ENCODE data around the gene KMT2C. TPM values are rescaled to one million over a fixed set of nuclear protein-coding genes. Genes with fewer than 3 reads are reported as not detected.

KMT2C gene
- total and polyA plus RNA-seq, 7 experiments from 2014 or later, result 17.0 to 152 (median 109) TPM

DNA sequence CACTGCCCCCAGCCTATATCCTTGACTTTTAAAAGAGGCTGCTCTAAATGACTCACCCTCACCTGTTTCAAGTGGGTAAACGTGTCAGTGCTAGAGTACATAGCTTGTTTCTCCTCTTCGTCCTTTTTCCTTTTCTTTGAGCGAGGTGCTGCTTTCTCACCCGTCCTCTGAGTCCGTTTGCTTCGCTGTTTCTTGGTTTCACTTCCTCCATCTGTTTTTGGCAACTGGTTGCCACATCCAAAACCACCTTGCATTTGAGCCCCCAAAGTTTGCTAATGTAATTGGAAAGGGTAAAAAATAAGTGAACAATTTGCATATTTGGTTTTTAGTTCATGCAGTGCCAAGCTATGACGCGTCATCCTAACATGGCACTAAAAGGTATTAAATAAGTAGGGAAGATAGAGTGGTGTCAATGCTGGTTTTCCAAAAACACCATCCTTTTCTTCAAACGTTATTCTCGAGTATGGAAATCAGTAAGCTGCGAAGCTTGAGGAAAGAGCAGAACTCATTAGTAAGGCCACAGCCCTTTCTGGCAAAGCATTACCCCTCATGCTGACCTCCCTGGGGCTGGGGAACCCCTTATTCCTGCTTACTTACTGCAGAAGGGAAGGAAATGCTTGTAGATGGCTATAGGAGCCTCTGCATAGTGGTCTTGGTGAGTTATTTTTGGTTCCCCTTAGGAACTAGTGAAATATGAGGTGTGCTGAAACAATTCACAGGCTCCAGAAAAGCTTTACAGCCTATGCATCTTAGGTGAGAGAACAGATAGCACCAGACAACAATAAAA, 276.8 kb downstream of the KMT2C start:
- DNase-seq (no peak), ATAC-seq (peak; percentile 54)
- peak overlapping the region; percentile 37 to 93 (median 84) for H3K27ac Mint-ChIP-seq
- Histone ChIP-seq H3K4me1 (ENCODE audit: control insufficient read depth in 2 of 2, insufficient read depth in 2 of 2, low read length in 2 of 2) (no peaks in the 10 kb centered on the region), H3K27me3 (ENCODE audit: control insufficient read depth in 2 of 2, insufficient read depth in 2 of 2, low read length in 2 of 2) (no peaks in the 10 kb centered on the region), H3K27ac (ENCODE audit: low read depth, low read length) (no peak overlapping the region), H3K9me3 (ENCODE audit: control insufficient read depth in 2 of 3, low read length in 3 of 3) (no peaks in the 10 kb centered on the region), H3K4me3 (ENCODE audit: low read length) (no peak overlapping the region), H3K36me3 (ENCODE audit: control insufficient read depth in 2 of 3, insufficient read depth in 3 of 3, low read length in 3 of 3) (peaks cover 0 to 71% (median 3%) of the 10 kb centered on the region in 3 experiments)
- no peaks in the 10 kb centered on the region for H3K27me3 Mint-ChIP-seq
- peaks cover 22 to 56% (median 36%) of the 10 kb centered on the region in 5 donors for H3K36me3 Mint-ChIP-seq
- no peaks in the 10 kb centered on the region for H3K9me3 Mint-ChIP-seq
- peaks cover 8 to 15% (median 12%) of the 10 kb centered on the region in 7 donors for H3K4me1 Mint-ChIP-seq
- ChIA-PET CTCF (interaction anchor here (1.6 kb wide), 1 partner anchor 15 kb away, joined by 3 read pairs; no protein-coding TSS in a partner anchor), POLR2A (interaction anchor here (2.8 kb wide), 1 partner anchor 14 kb away, joined by 12 read pairs; no protein-coding TSS in a partner anchor)
- intact Hi-C loops (cut with micrococcal nuclease), result loop anchor here in 1 of 2 donors (2.0 kb wide), 1 partner anchor 14 kb away; no protein-coding TSS in a partner anchor
- H3K4me3 Mint-ChIP-seq, result peak overlapping the region in 9 of 10 donors; percentile 26 to 58 (median 47)

DNA sequence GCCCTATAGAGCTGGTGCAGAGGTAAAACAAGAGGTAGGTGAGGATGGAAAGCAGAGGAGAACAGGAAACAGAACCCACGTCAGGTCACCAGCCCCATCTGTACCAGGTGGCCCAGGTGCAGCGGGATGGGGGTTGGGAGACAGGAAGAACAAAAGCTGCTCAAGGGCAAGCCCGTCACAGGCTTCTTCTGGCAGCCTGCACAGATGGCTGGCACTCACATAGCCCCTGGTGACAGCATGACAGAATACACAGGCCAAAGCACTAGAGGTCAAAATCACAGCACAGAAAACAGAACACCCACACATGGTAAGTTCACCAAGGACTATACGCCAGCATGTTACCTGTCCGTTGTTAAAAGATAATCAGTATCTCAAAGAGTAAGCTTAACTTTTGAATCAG, 283.5 kb downstream of the KMT2C start:
- Mint-ChIP-seq H3K4me1 (peaks cover 0 to 6% (median 3%) of the 10 kb centered on the region in 7 donors), H3K27ac (peak overlapping the region in 5 of 9 donors; percentile 6 to 58 (median 43)), H3K4me3 (peak overlapping the region in 1 of 10 donors; percentile 0), H3K27me3 (no peaks in the 10 kb centered on the region), H3K36me3 (peaks cover 16 to 62% (median 30%) of the 10 kb centered on the region in 5 donors), H3K9me3 (peaks cover 0 to 2% (median 0%) of the 10 kb centered on the region in 11 donors)
- CTCF ChIA-PET, result no interaction called here
- no peak for DNase-seq
- POLR2A ChIA-PET, result interaction anchor here (1.3 kb wide), 1 partner anchor 8 kb away, joined by 5 read pairs; no protein-coding TSS in a partner anchor
- H3K4me1 ChIP-seq (ENCODE audit: control insufficient read depth in 2 of 2, insufficient read depth in 2 of 2, low read length in 2 of 2), result no peaks in the 10 kb centered on the region
- no peak overlapping the region for H3K27ac ChIP-seq (ENCODE audit: low read depth, low read length)
- H3K27me3 ChIP-seq (ENCODE audit: control insufficient read depth in 2 of 2, insufficient read depth in 2 of 2, low read length in 2 of 2), result no peaks in the 10 kb centered on the region
- H3K4me3 ChIP-seq (ENCODE audit: low read length), result no peak overlapping the region
- intact Hi-C loops (cut with micrococcal nuclease), result no loop called here
- peaks cover 17 to 86% (median 21%) of the 10 kb centered on the region in 3 experiments for H3K36me3 ChIP-seq (ENCODE audit: control insufficient read depth in 2 of 3, insufficient read depth in 3 of 3, low read length in 3 of 3)
- H3K9me3 ChIP-seq (ENCODE audit: control insufficient read depth in 2 of 3, low read length in 3 of 3), result no peaks in the 10 kb centered on the region
- ATAC-seq, result no peak

DNA sequence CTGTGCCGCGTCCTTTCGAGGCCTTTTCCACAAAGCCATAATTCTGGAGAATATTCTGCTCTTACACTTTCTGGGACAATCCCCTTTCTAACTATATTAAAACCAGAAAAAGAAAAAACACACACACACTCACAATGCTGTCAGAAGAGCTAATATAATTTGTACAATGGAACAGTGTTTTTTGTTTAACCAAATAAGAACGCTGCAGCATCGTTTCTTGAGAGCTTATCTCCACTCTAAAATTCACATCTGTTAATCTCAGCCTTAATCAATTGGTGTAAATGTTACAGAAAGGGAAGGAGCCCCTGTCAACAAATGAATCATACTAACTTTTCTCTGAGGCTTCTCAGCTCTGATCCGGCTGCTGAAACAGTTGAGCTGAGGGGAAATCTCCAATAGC, 286.4 kb downstream of the KMT2C start:
- Histone ChIP-seq H3K4me3 (ENCODE audit: low read length) (no peak overlapping the region), H3K36me3 (ENCODE audit: control insufficient read depth in 2 of 3, insufficient read depth in 3 of 3, low read length in 3 of 3) (peaks cover 17 to 66% (median 21%) of the 10 kb centered on the region in 3 experiments), H3K27ac (ENCODE audit: low read depth, low read length) (no peak overlapping the region), H3K27me3 (ENCODE audit: control insufficient read depth in 2 of 2, insufficient read depth in 2 of 2, low read length in 2 of 2) (no peaks in the 10 kb centered on the region), H3K4me1 (ENCODE audit: control insufficient read depth in 2 of 2, insufficient read depth in 2 of 2, low read length in 2 of 2) (peaks cover 14 to 21% of the 10 kb centered on the region in 2 donors), H3K9me3 (ENCODE audit: control insufficient read depth in 2 of 3, low read length in 3 of 3) (no peaks in the 10 kb centered on the region)
- H3K4me1 Mint-ChIP-seq, result peaks cover 19 to 29% (median 23%) of the 10 kb centered on the region in 7 donors
- ChIA-PET POLR2A (no interaction called here), CTCF (no interaction called here)
- peak overlapping the region in 6 of 9 donors; percentile 20 to 65 (median 51) for H3K27ac Mint-ChIP-seq
- DNase-seq, result no peak
- no peaks in the 10 kb centered on the region for H3K27me3 Mint-ChIP-seq
- H3K4me3 Mint-ChIP-seq, result no peak overlapping the region
- peaks cover 16 to 54% (median 28%) of the 10 kb centered on the region in 5 donors for H3K36me3 Mint-ChIP-seq
- no peak for ATAC-seq
- intact Hi-C loops (cut with micrococcal nuclease), result loop anchor here (5.0 to 10.0 kb wide), 6 partner anchors 215 to 675 kb away; partner anchors contain the start of gene PRKAG2 (in 1 of the 2)
- peaks cover 0 to 2% (median 0%) of the 10 kb centered on the region in 11 donors for H3K9me3 Mint-ChIP-seq

GRCh38 chr7:152148706-152149105, 287.1 kb downstream of the KMT2C start:
- peaks cover 16 to 28% of the 10 kb centered on the region in 2 donors for H3K4me1 ChIP-seq (ENCODE audit: control insufficient read depth in 2 of 2, insufficient read depth in 2 of 2, low read length in 2 of 2)
- Mint-ChIP-seq H3K4me1 (peaks cover 24 to 35% (median 30%) of the 10 kb centered on the region in 7 donors), H3K36me3 (peaks cover 10 to 47% (median 26%) of the 10 kb centered on the region in 5 donors), H3K27ac (peak overlapping the region in 5 of 9 donors; percentile 25 to 63 (median 52)), H3K9me3 (peaks cover 0 to 2% (median 0%) of the 10 kb centered on the region in 11 donors), H3K4me3 (no peak overlapping the region), H3K27me3 (no peaks in the 10 kb centered on the region)
- ChIA-PET POLR2A (no interaction called here), CTCF (no interaction called here)
- peaks cover 11 to 59% (median 21%) of the 10 kb centered on the region in 3 experiments for H3K36me3 ChIP-seq (ENCODE audit: control insufficient read depth in 2 of 3, insufficient read depth in 3 of 3, low read length in 3 of 3)
- H3K27me3 ChIP-seq (ENCODE audit: control insufficient read depth in 2 of 2, insufficient read depth in 2 of 2, low read length in 2 of 2), result no peaks in the 10 kb centered on the region
- intact Hi-C loops (cut with micrococcal nuclease), result loop anchor here (5.0 to 10.0 kb wide), 6 partner anchors 214 to 676 kb away; partner anchors contain the start of gene PRKAG2 (in 1 of the 2)
- no peaks in the 10 kb centered on the region for H3K9me3 ChIP-seq (ENCODE audit: control insufficient read depth in 2 of 3, low read length in 3 of 3)
- DNase-seq, result no peak
- no peak for ATAC-seq
- no peak overlapping the region for H3K4me3 ChIP-seq (ENCODE audit: low read length)
- H3K27ac ChIP-seq (ENCODE audit: low read depth, low read length), result no peak overlapping the region

DNA sequence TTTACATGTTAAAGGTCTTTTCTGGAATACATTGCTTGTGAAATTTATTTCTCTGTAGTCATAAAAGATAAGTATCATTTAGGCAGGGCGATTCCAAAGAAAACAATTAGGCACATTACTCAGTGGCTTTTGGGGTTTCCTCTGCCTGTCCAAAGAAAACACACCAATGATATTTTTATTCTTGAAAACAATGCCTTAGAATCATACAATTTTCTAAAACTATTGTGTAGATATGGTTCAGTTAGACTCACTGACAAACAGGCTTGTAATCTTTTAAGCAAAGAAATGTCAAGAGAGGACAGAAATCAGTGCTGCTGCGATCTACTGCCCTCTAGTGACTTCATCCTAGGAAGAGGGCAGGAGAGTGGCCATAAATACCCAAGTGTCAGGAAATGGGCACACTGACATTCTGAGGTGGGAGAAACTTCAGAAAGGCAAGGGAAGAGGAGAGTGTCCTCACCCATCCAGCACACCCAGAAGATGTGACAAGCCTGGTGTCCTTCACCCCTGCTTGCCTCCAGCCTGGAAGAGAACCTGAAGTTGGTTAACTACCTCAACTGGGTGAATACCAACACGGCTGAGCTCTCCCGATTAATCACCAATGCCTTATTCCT, 289.8 kb downstream of the KMT2C start:
- peak in 7 of 9 donors; percentile 30 to 60 (median 54) for DNase-seq
- intact Hi-C loops (cut with micrococcal nuclease), result loop anchor here (1.0 to 10.0 kb wide), 12 partner anchors 13 to 679 kb away; partner anchors contain the start of genes GALNT11 (in 2 of the 2) and PRKAG2 (in 2 of the 2)
- Mint-ChIP-seq H3K4me1 (peaks cover 36 to 51% (median 49%) of the 10 kb centered on the region in 7 donors), H3K4me3 (peak overlapping the region; percentile 17 to 77 (median 68)), H3K9me3 (no peaks in the 10 kb centered on the region), H3K27ac (peak overlapping the region; percentile 88 to 97 (median 93)), H3K27me3 (no peaks in the 10 kb centered on the region), H3K36me3 (peaks cover 5 to 31% (median 20%) of the 10 kb centered on the region in 5 donors)
- H3K9me3 ChIP-seq (ENCODE audit: control insufficient read depth in 2 of 3, low read length in 3 of 3), result no peaks in the 10 kb centered on the region
- POLR2A ChIA-PET, result interaction anchor here (0.6 to 3.1 kb wide), 6 partner anchors 11 to 210 kb away, joined by 3 to 12 read pairs (median 5); partner anchors contain the start of gene GALNT11
- H3K4me3 ChIP-seq (ENCODE audit: low read length), result no peak overlapping the region
- CTCF ChIA-PET, result interaction anchor here (0.6 to 1.6 kb wide), 6 partner anchors 39 to 831 kb away, joined by 3 to 5 read pairs (median 3); partner anchors contain the start of genes GALNT11 and PRKAG2
- peak overlapping the region; percentile 69 for H3K27ac ChIP-seq (ENCODE audit: low read depth, low read length)
- H3K27me3 ChIP-seq (ENCODE audit: control insufficient read depth in 2 of 2, insufficient read depth in 2 of 2, low read length in 2 of 2), result no peaks in the 10 kb centered on the region
- peak; percentile 63 for ATAC-seq
- peaks cover 4 to 36% (median 4%) of the 10 kb centered on the region in 3 experiments for H3K36me3 ChIP-seq (ENCODE audit: control insufficient read depth in 2 of 3, insufficient read depth in 3 of 3, low read length in 3 of 3)
- H3K4me1 ChIP-seq (ENCODE audit: control insufficient read depth in 2 of 2, insufficient read depth in 2 of 2, low read length in 2 of 2), result peaks cover 25 to 43% of the 10 kb centered on the region in 2 donors
